GM10266 (cell line): ENCODE measurements around the gene TBC1D20.
"Not testable (repeated sequence)": the region's sequence is repeated elsewhere in the genome, so short reads cannot be mapped to it uniquely, and the experiment has no call there.

Experiments
- DNase-seq: peaks from one replicate; pipeline ENCODE4 v3.0.0; 2012; ENCODE audit errors: extremely low spot score
- CTCF ChIP-seq: IDR thresholded peaks from 2 replicates; pipeline ENCODE4 v1.5.1; 2012; ENCODE audit warnings: mild to moderate bottlenecking, low read depth; ENCODE audit not compliant: control insufficient read depth, insufficient read depth; ENCODE audit errors: missing control alignments

TBC1D20 gene

GRCh38 chr20:458776-459175 is 3.6 kb downstream of the TBC1D20 start:
- no peak for DNase-seq

GRCh38 chr20:454951-455350 is 7.4 kb downstream of the TBC1D20 start:
- DNase-seq = no peak
- no peak for TF ChIP-seq CTCF

More at GRCh38 chr20:458776-459175, 3.6 kb downstream of the TBC1D20 start:
- no peak for TF ChIP-seq CTCF

- DNase-seq = not testable (repeated sequence)
Observed at GRCh38 chr20:452021-452420, 10.3 kb downstream of the TBC1D20 start.

GRCh38 chr20:445514-446336 is 16.6 kb downstream of the TBC1D20 start:
- TF ChIP-seq CTCF = no peak
- no peak for DNase-seq

- DNase-seq = no peak
- no peak for TF ChIP-seq CTCF
Observed at GRCh38 chr20:444862-445426, 17.4 kb downstream of the TBC1D20 start.

GRCh38 chr20:444117-444516 is 18.2 kb downstream of the TBC1D20 start:
- DNase-seq = no peak
- TF ChIP-seq CTCF = no peak

- no peak for DNase-seq
- no peak for TF ChIP-seq CTCF
Observed at GRCh38 chr20:443223-443775, 19.0 kb downstream of the TBC1D20 start.
